AG09319 (cell line): ENCODE results near the gene LPIN3.

Experiments used
- DNase-seq: peaks from one replicate; pipeline ENCODE4 v3.0.0-alpha.2; 2010; ENCODE audit warnings: low read depth; ENCODE audit errors: extremely low read depth
- TF ChIP-seq, protein P1 (sequence below): IDR thresholded peaks from 2 replicates; pipeline ENCODE4 v1.5.1; 2011; ENCODE audit warnings: low read depth, mild to moderate bottlenecking, inconsistent platforms, low read length, moderate library complexity

LPIN3 gene

GRCh38 chr20:41387444-41387851, 46.8 kb downstream of the LPIN3 start:
- DNase-seq = no peak
- TF ChIP-seq, protein P1, sequence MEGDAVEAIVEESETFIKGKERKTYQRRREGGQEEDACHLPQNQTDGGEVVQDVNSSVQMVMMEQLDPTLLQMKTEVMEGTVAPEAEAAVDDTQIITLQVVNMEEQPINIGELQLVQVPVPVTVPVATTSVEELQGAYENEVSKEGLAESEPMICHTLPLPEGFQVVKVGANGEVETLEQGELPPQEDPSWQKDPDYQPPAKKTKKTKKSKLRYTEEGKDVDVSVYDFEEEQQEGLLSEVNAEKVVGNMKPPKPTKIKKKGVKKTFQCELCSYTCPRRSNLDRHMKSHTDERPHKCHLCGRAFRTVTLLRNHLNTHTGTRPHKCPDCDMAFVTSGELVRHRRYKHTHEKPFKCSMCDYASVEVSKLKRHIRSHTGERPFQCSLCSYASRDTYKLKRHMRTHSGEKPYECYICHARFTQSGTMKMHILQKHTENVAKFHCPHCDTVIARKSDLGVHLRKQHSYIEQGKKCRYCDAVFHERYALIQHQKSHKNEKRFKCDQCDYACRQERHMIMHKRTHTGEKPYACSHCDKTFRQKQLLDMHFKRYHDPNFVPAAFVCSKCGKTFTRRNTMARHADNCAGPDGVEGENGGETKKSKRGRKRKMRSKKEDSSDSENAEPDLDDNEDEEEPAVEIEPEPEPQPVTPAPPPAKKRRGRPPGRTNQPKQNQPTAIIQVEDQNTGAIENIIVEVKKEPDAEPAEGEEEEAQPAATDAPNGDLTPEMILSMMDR = no peak; the same call in 1 of the 2 replicates

GRCh38 chr20:41390889-41391288, 50.3 kb downstream of the LPIN3 start:
- TF ChIP-seq, protein P1 = no peak
- no peak for DNase-seq

DNA sequence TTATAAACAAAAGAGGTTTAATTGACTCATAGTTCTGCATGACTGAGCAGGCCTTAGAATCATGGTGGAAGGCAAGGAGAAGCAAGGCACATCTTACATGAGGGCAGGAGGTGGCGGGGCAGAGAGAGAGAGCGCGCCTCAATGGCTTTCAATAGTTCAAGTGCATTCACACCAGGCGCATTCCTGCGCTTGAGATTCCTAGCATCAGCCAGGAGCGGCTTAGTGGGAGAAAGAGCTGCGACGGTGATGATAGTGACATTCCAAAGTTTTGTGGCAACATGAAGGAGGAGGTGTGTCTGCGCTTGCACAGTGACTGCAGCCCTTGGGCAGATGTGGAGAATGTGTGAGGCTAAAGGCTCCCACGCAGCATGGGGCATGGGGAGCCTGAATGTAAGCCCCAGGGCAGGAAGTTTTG, 51.0 kb downstream of the LPIN3 start:
- DNase-seq = no peak
- TF ChIP-seq, protein P1 = no peak

GRCh38 chr20:41392295-41392694, 51.7 kb downstream of the LPIN3 start:
- DNase-seq = no peak
- TF ChIP-seq, protein P1 = no peak

DNA sequence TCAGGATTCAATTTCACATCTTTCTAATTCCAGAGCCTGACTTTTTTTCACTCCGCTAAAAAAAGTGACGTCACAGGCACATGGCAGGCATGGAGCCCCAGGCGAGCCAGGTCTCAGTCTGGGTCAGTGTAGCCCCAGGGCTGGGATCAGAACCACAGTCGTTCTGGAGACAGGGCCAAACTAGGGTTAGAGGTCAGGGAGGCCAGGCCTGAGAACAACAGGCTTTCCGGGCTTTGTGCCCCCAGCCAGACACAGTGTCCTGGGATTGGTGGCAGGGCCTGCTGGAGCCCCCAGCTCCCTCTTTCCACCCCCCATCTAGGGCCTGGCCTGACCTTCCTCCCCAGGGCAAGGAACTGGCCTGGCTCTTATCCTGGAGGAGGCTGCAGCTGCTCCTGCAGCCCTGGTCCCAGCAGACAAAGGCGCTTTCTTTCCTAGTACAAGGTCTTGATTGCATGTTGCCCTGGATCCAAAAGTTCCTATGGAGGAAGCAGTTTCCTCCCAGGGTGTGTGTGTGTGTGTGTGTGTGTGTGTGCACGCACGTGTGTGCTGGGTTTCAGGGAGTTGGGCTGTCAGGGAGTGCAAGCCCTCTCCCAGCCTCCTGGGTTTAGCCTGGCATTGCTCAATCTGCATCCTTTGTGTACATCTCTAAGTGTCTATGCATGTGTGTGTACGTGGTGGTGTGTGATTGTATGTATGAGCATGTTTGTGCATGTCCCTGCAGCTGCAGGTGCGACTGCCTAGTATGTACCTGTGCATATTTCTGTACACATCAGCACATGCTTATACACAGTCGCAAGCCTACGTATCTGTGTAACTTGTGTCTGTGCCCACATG, 52.5 kb downstream of the LPIN3 start:
- TF ChIP-seq, protein P1 = no peak
- no peak for DNase-seq

DNA sequence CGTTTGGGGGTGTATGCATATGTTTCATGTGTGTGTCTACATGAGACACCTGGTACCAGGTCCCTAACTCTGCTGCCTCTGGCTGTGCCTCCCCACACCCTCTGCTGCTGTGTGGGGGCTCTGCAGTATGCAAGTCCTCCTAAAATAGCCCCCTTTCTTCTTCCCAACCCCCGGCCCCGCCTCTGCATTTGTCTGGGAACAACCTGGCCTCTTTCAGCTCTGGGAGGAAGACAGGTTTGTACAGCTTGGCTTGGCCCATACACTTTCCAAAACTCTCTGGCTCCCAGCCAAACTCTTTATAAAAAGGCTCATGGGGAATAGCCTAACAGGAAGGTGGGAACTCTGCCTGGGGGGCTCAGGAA, 53.1 kb downstream of the LPIN3 start:
- no peak for DNase-seq
- TF ChIP-seq, protein P1 = no peak

DNA sequence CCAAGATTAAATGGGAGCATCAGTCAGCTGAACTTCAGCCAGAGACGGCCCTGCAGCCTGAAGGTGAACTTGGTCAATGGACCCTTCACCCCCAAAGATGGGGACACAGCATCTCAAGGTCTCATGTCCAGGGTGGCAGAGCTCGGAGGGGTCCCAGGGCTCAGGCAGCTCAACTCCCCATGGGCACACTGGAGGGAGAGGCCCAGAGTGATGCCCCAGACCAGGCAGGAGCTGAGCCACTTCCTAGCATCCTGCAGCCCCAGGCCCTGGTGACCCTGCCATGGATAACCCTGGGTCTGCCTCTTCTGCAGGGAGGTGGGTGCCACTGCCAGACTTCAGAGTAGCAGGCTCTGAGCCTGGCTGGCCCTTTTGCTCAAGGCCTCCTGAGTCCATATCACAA, 53.5 kb downstream of the LPIN3 start:
- DNase-seq = no peak
- TF ChIP-seq, protein P1 = no peak
